NCI-H2171 treated with DMSO at 0.1 percent for 48 hours (cell line): ENCODE results near the gene RNF227.
A peak's percentile ranks its signal among the peaks of the same experiment; 100 is the strongest.
"Not testable (repeated sequence)": the region's sequence is repeated elsewhere in the genome, so short reads cannot be mapped to it uniquely, and the experiment has no call there.

ENCODE experiments used
- DNase-seq: peaks from one replicate; lab custom pipeline; 2025; lab: John Stamatoyannopoulos, UW

RNF227 gene

GRCh38 chr17:7915611-7916384, at the start of gene RNF227:
Gene RNF227, minus strand, starts transcription at chr17:7916289. Its CDS starts 94 bp downstream, at chr17:7916195.
- peak; percentile 98 for DNase-seq

- no peak for DNase-seq
Observed at GRCh38 chr17:7961421-7961820, 45.3 kb upstream of the RNF227 start.

- no peak for DNase-seq
Observed at GRCh38 chr17:7959503-7960253, 43.6 kb upstream of the RNF227 start.

GRCh38 chr17:7956228-7956965, 40.3 kb upstream of the RNF227 start:
- DNase-seq, result no peak

GRCh38 chr17:7955414-7956227, 39.5 kb upstream of the RNF227 start:
- no peak for DNase-seq

GRCh38 chr17:7953266-7953665, 37.2 kb upstream of the RNF227 start:
- DNase-seq, result not testable (repeated sequence)

- DNase-seq, result no peak
Observed at GRCh38 chr17:7951143-7951792, 35.2 kb upstream of the RNF227 start.

- DNase-seq, result no peak
Observed at GRCh38 chr17:7950578-7950977, 34.5 kb upstream of the RNF227 start.

- DNase-seq, result no peak
Observed at GRCh38 chr17:7947651-7948050, 31.6 kb upstream of the RNF227 start.

GRCh38 chr17:7946441-7946840, 30.4 kb upstream of the RNF227 start:
- no peak for DNase-seq

GRCh38 chr17:7945651-7946050, 29.6 kb upstream of the RNF227 start:
- DNase-seq, result no peak

GRCh38 chr17:7944326-7944725, 28.2 kb upstream of the RNF227 start:
- no peak for DNase-seq

- no peak for DNase-seq
Observed at GRCh38 chr17:7943291-7943690, 27.2 kb upstream of the RNF227 start.

GRCh38 chr17:7940743-7941142, 24.7 kb upstream of the RNF227 start:
- DNase-seq, result no peak

- DNase-seq, result no peak
Observed at GRCh38 chr17:7940034-7940433, 23.9 kb upstream of the RNF227 start.

- no peak for DNase-seq
Observed at GRCh38 chr17:7935859-7936258, 19.8 kb upstream of the RNF227 start.

- peak; percentile 4 for DNase-seq
Observed at GRCh38 chr17:7932949-7933348, 16.9 kb upstream of the RNF227 start.

GRCh38 chr17:7932483-7932891, 16.4 kb upstream of the RNF227 start:
- peak; percentile 46 for DNase-seq

- peak; percentile 98 for DNase-seq
Observed at GRCh38 chr17:7931709-7932482, 15.8 kb upstream of the RNF227 start, which contains the start of the genes CNTROB and TRAPPC1. Gene CNTROB, plus strand, starts transcription at chr17:7932206. Its CDS starts 874 bp downstream, at chr17:7933080. Gene TRAPPC1, minus strand, starts transcription at chr17:7931946. Its CDS starts 117 bp downstream, at chr17:7931829.
